HepG2 (cell line): ENCODE results near the gene GBGT1.

Source experiments
- IRF2 ChIP-seq: IDR thresholded peaks from 2 replicates; pipeline ENCODE4 v1.6.1; 2018; ENCODE audit warnings: missing genetic modification reagents, missing compliant biosample characterization
- MAZ ChIP-seq, 2 experiments: sonication (generic) in 1 of 2; formaldehyde crosslinking in 1 of 2; IDR thresholded peaks; 2 replicates each; pipeline versions ENCODE4 v1.5.0 to v1.6.1; 2012 to 2020; ENCODE audit warnings: low read depth in 2 of 2, mild to moderate bottlenecking in 2 of 2, borderline replicate concordance in 1 of 2, improper control_type of control experiment in 1 of 2, low read length in 1 of 2, missing genetic modification reagents in 1 of 2, moderate library complexity in 1 of 2
- NAIF1 ChIP-seq: sonication (generic); formaldehyde crosslinking; IDR thresholded peaks from 2 replicates; pipeline ENCODE4 v1.5.0; 2020; ENCODE audit warnings: mild to moderate bottlenecking, missing genetic modification reagents, borderline replicate concordance
- NFE2L2 ChIP-seq: fragments of 150-350 bp; IDR thresholded peaks from 2 replicates; pipeline ENCODE4 v1.6.1; 2014; ENCODE audit warnings: low read length
- PCBP2 ChIP-seq: fragments of 200-400 bp; formaldehyde crosslinking; optimal IDR thresholded peaks from 2 replicates; pipeline ENCODE3; 2018; ENCODE audit warnings: low read length, low read depth; ENCODE audit not compliant: poor library complexity, severe bottlenecking
- SNAI1 ChIP-seq: sonication (generic); formaldehyde crosslinking; IDR thresholded peaks from 2 replicates; pipeline ENCODE4 v1.5.0; 2020; ENCODE audit warnings: mild to moderate bottlenecking, missing genetic modification reagents, borderline replicate concordance
- SP1 ChIP-seq, 2 experiments: fragments of 450-650 bp in 1 of 2; sonication (generic) in 1 of 2; formaldehyde crosslinking in 1 of 2; IDR thresholded peaks; 2 replicates each; pipeline versions ENCODE4 v1.4.0 to v1.6.1; 2016 to 2020; ENCODE audit warnings: missing genetic modification reagents in 1 of 2
- TCF7L2 ChIP-seq: IDR thresholded peaks from 2 replicates; pipeline ENCODE4 v1.6.1; 2011; ENCODE audit warnings: mild to moderate bottlenecking, low read depth, low read length, moderate library complexity
- ZFP1 ChIP-seq: IDR thresholded peaks from 2 replicates; pipeline ENCODE4 v1.6.1; 2016
- ZNF274 ChIP-seq: sonication (generic); formaldehyde crosslinking; IDR thresholded peaks from 2 replicates; pipeline ENCODE4 v1.5.1; 2020; ENCODE audit warnings: mild to moderate bottlenecking, missing genetic modification reagents
- TF ChIP-seq, protein P1 (sequence below): IDR thresholded peaks from 2 replicates; pipeline ENCODE4 v1.6.1; 2016; ENCODE audit warnings: low read depth, borderline replicate concordance
- TF ChIP-seq, protein P2 (sequence below): IDR thresholded peaks from 2 replicates; pipeline ENCODE4 v1.6.1; 2012; ENCODE audit warnings: inconsistent platforms
- TF ChIP-seq, protein P3 (sequence below): sonication (generic); formaldehyde crosslinking; IDR thresholded peaks from 2 replicates; pipeline ENCODE4 v1.5.1; 2020; ENCODE audit warnings: mild to moderate bottlenecking, missing genetic modification reagents, borderline replicate concordance
- TF ChIP-seq, protein P4 (sequence below): sonication (generic); formaldehyde crosslinking; IDR thresholded peaks from 2 replicates; pipeline ENCODE4 v1.5.0; 2020; ENCODE audit warnings: mild to moderate bottlenecking, missing genetic modification reagents, moderate library complexity

DNA sequence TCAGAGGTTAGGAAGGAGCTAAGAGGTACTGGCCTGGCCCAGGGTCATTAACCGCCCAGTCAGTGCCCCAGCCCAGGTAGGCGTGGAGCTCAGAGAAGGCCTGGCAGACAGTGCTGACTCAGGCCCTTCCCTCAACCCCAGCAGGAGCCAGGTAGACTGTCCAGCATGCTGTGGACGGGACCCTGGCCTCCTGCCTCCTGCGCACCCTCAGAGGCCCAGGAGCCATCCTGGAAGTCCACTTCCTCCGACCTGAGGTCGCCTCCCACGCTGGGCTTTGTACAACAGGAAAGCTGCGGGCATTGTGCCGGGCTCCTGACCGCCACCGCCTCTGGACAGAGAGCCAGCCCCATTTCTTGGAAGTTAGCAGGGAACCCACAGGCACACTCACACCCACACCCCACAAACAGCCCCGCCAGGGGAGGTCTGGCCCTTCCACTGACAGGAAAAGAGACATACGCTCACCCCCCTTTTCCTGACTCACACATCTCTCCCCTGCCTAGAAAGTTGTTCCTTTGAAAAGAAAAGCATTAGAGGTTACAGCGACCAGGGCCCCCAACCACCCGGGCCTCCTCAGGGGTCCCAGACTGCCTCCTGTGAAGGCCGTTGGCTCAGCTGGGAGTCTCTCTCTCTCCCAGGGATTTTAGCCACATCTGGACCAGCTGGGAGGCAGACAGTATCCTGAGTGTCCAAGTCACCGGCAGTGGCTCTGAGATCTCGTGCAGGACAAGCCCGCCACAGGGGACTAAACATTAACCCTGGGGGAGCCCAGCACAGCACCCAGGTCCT, 50.4 kb downstream of the GBGT1 start:
- TF ChIP-seq, protein P1, sequence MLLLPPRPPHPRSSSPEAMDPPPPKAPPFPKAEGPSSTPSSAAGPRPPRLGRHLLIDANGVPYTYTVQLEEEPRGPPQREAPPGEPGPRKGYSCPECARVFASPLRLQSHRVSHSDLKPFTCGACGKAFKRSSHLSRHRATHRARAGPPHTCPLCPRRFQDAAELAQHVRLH (CRISPR knock-in tag) = no peak
- TF ChIP-seq ZNF274 (no peak), IRF2 (no peak), NAIF1 (CRISPR knock-in tag) (no peak), MAZ (IDR thresholded peaks at IDR 0.05; ENCODE audit: borderline replicate concordance, low read depth, low read length) (no peak), MAZ (CRISPR knock-in tag; IDR thresholded peaks at IDR 0.05; ENCODE audit: low read depth) (no peak), PCBP2 (no peak), TCF7L2 (no peak), ZFP1 (no peak), SNAI1 (no peak), SP1 (IDR thresholded peaks at IDR 0.05) (no peak), SP1 (CRISPR knock-in tag; IDR thresholded peaks at IDR 0.05) (no peak), NFE2L2 (no peak)
- TF ChIP-seq, protein P2, sequence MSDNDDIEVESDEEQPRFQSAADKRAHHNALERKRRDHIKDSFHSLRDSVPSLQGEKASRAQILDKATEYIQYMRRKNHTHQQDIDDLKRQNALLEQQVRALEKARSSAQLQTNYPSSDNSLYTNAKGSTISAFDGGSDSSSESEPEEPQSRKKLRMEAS = no peak
- TF ChIP-seq, protein P3, sequence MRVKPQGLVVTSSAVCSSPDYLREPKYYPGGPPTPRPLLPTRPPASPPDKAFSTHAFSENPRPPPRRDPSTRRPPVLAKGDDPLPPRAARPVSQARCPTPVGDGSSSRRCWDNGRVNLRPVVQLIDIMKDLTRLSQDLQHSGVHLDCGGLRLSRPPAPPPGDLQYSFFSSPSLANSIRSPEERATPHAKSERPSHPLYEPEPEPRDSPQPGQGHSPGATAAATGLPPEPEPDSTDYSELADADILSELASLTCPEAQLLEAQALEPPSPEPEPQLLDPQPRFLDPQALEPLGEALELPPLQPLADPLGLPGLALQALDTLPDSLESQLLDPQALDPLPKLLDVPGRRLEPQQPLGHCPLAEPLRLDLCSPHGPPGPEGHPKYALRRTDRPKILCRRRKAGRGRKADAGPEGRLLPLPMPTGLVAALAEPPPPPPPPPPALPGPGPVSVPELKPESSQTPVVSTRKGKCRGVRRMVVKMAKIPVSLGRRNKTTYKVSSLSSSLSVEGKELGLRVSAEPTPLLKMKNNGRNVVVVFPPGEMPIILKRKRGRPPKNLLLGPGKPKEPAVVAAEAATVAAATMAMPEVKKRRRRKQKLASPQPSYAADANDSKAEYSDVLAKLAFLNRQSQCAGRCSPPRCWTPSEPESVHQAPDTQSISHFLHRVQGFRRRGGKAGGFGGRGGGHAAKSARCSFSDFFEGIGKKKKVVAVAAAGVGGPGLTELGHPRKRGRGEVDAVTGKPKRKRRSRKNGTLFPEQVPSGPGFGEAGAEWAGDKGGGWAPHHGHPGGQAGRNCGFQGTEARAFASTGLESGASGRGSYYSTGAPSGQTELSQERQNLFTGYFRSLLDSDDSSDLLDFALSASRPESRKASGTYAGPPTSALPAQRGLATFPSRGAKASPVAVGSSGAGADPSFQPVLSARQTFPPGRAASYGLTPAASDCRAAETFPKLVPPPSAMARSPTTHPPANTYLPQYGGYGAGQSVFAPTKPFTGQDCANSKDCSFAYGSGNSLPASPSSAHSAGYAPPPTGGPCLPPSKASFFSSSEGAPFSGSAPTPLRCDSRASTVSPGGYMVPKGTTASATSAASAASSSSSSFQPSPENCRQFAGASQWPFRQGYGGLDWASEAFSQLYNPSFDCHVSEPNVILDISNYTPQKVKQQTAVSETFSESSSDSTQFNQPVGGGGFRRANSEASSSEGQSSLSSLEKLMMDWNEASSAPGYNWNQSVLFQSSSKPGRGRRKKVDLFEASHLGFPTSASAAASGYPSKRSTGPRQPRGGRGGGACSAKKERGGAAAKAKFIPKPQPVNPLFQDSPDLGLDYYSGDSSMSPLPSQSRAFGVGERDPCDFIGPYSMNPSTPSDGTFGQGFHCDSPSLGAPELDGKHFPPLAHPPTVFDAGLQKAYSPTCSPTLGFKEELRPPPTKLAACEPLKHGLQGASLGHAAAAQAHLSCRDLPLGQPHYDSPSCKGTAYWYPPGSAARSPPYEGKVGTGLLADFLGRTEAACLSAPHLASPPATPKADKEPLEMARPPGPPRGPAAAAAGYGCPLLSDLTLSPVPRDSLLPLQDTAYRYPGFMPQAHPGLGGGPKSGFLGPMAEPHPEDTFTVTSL = no peak
- TF ChIP-seq, protein P4, sequence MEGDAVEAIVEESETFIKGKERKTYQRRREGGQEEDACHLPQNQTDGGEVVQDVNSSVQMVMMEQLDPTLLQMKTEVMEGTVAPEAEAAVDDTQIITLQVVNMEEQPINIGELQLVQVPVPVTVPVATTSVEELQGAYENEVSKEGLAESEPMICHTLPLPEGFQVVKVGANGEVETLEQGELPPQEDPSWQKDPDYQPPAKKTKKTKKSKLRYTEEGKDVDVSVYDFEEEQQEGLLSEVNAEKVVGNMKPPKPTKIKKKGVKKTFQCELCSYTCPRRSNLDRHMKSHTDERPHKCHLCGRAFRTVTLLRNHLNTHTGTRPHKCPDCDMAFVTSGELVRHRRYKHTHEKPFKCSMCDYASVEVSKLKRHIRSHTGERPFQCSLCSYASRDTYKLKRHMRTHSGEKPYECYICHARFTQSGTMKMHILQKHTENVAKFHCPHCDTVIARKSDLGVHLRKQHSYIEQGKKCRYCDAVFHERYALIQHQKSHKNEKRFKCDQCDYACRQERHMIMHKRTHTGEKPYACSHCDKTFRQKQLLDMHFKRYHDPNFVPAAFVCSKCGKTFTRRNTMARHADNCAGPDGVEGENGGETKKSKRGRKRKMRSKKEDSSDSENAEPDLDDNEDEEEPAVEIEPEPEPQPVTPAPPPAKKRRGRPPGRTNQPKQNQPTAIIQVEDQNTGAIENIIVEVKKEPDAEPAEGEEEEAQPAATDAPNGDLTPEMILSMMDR (CRISPR knock-in tag) = no peak
